ENCODE measurements around the gene NOC4L. TPM values are rescaled to one million over a fixed set of nuclear protein-coding genes. Genes with fewer than 3 reads are reported as not detected.

The NOC4L gene
- total and polyA plus RNA-seq, 2 donors (not counting 3 experiments of a cell fraction or from before 2014, with no cell fraction given): 19.4 to 29.4 TPM

- ChIA-PET POLR2A (no interaction called here), CTCF (interaction anchor here (1.5 kb wide), 1 partner anchor 18 kb away, joined by 9 read pairs; no protein-coding TSS in a partner anchor)
- Histone ChIP-seq H3K9me3 (replicated peaks; ENCODE audit: control insufficient read depth, insufficient read depth, low read length) (no peaks in the 10 kb centered on the region), H2AFZ (ENCODE audit: low read depth, low read length) (no peak overlapping the region), H3K36me3 (ENCODE audit: control insufficient read depth in 2 of 2, extremely low read depth in 1 of 2, insufficient read depth in 2 of 2, low read length in 2 of 2) (no peaks in the 10 kb centered on the region), H3K4me1 (ENCODE audit: control insufficient read depth, extremely low read depth, insufficient read depth, low read length) (no peaks in the 10 kb centered on the region), H3K27ac (ENCODE audit: insufficient read depth, low read depth, low read length) (no peak overlapping the region), H3K27me3 (ENCODE audit: control insufficient read depth in 2 of 2, insufficient read depth in 2 of 2, low read length in 2 of 2) (peaks cover 0 to 2% of the 10 kb centered on the region in 2 experiments), H3K4me2 (ENCODE audit: insufficient read depth, low read length) (no peak overlapping the region), H3K79me2 (ENCODE audit: control insufficient read depth, insufficient read depth, low read length) (no peaks in the 10 kb centered on the region), H3K9me1 (replicated peaks; ENCODE audit: control insufficient read depth, extremely low read depth, insufficient read depth, low read length) (no peaks in the 10 kb centered on the region), H4K20me1 (replicated peaks; ENCODE audit: control insufficient read depth, extremely low read depth, insufficient read depth, low read length) (no peaks in the 10 kb centered on the region), H3K9ac (replicated peaks; ENCODE audit: extremely low read depth, insufficient read depth, low read length) (no peak overlapping the region), H3K4me3 (replicated peaks in 1 of 3; ENCODE audit: insufficient read depth in 1 of 3, low read depth in 1 of 3, low read length in 3 of 3) (no peak overlapping the region)
- intact Hi-C loops (cut with micrococcal nuclease) (no loop called here), dilution Hi-C loops (cut with MboI; ENCODE audit: extremely low pct_ligation_motif_present, low sequenced_read_pairs) (no loop called here)
- no peak for DNase-seq (ENCODE audit: low read depth, low spot score)
- FAIRE-seq: no peak
- no peak for TF ChIP-seq MAX (IDR thresholded peaks at IDR 0.05; ENCODE audit: insufficient read depth, insufficient read length)
- no peak for TF ChIP-seq EZH2 (IDR thresholded peaks at IDR 0.05; ENCODE audit: borderline replicate concordance, low read depth, low read length, severe bottlenecking)
- no peak for TF ChIP-seq GATA2 (IDR thresholded peaks at IDR 0.05; ENCODE audit: insufficient read depth, insufficient read length, low read depth, low read length)
- no TSS peak for BruUV-seq (replicated peaks)
These were observed 27.8 kb downstream of the NOC4L start for GRCh38 chr12:132171968-132172521.

GRCh38 chr12:132172619-132173018, 28.4 kb downstream of the NOC4L start:
- Histone ChIP-seq H3K36me3 (ENCODE audit: control insufficient read depth in 2 of 2, extremely low read depth in 1 of 2, insufficient read depth in 2 of 2, low read length in 2 of 2) (no peaks in the 10 kb centered on the region), H3K9ac (replicated peaks; ENCODE audit: extremely low read depth, insufficient read depth, low read length) (no peak overlapping the region), H3K79me2 (ENCODE audit: control insufficient read depth, insufficient read depth, low read length) (no peaks in the 10 kb centered on the region), H3K4me2 (ENCODE audit: insufficient read depth, low read length) (no peak overlapping the region), H3K27ac (ENCODE audit: insufficient read depth, low read depth, low read length) (no peak overlapping the region), H3K27me3 (ENCODE audit: control insufficient read depth in 2 of 2, insufficient read depth in 2 of 2, low read length in 2 of 2) (peaks cover 0 to 2% of the 10 kb centered on the region in 2 experiments), H3K9me1 (replicated peaks; ENCODE audit: control insufficient read depth, extremely low read depth, insufficient read depth, low read length) (no peaks in the 10 kb centered on the region), H2AFZ (ENCODE audit: low read depth, low read length) (no peak overlapping the region), H3K4me1 (ENCODE audit: control insufficient read depth, extremely low read depth, insufficient read depth, low read length) (no peaks in the 10 kb centered on the region), H3K9me3 (replicated peaks; ENCODE audit: control insufficient read depth, insufficient read depth, low read length) (no peaks in the 10 kb centered on the region), H3K4me3 (replicated peaks in 1 of 3; ENCODE audit: insufficient read depth in 1 of 3, low read depth in 1 of 3, low read length in 3 of 3) (no peak overlapping the region), H4K20me1 (replicated peaks; ENCODE audit: control insufficient read depth, extremely low read depth, insufficient read depth, low read length) (no peaks in the 10 kb centered on the region)
- dilution Hi-C loops (cut with MboI; ENCODE audit: extremely low pct_ligation_motif_present, low sequenced_read_pairs): no loop called here
- ChIA-PET CTCF (no interaction called here), POLR2A (no interaction called here)
- DNase-seq (ENCODE audit: low read depth, low spot score) (no peak), FAIRE-seq (no peak)
- BruUV-seq (replicated peaks): no TSS peak
- intact Hi-C loops (cut with micrococcal nuclease): no loop called here
- no peak for TF ChIP-seq MAX (IDR thresholded peaks at IDR 0.05; ENCODE audit: insufficient read depth, insufficient read length)
- TF ChIP-seq JUN (IDR thresholded peaks at IDR 0.05; ENCODE audit: borderline replicate concordance, insufficient read depth, insufficient read length, low read depth): no peak
- TF ChIP-seq CTCF (IDR thresholded peaks at IDR 0.05; ENCODE audit: extremely low read depth in 1 of 2, insufficient read depth in 1 of 2, low read depth in 1 of 2, low read length in 2 of 2): no peak
- no peak for TF ChIP-seq GATA2 (IDR thresholded peaks at IDR 0.05; ENCODE audit: insufficient read depth, insufficient read length, low read depth, low read length)
- TF ChIP-seq POLR2AphosphoS5 (IDR thresholded peaks at IDR 0.05; ENCODE audit: insufficient read depth, low read depth, low read length): no peak
- TF ChIP-seq MYC (IDR thresholded peaks at IDR 0.05; ENCODE audit: low read depth, low read length): no peak
